ENCODE measurements around the gene SLC7A5.
A peak's percentile ranks its signal among the peaks of the same experiment; 100 is the strongest.

Gene SLC7A5

DNA sequence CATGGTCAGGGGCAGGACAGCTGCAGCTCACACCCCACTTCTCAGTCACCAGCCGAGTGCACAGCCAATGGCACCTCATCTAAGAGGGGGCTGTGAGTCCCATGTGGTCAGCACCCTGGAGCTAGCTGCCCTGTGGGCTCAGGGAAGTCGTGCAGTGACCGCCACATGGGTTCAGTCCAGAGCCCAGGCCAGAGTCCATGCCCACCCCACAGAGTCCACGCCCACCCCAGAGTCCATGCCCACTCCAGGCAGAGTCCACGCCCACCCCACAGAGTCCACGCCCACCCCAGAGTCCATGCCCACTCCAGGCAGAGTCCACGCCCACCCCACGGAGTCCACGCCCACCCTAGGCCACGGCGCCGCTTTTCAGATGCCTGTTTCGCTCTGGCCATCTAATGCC, 24.1 kb downstream of the SLC7A5 start:
- no peak for DNase-seq

DNA sequence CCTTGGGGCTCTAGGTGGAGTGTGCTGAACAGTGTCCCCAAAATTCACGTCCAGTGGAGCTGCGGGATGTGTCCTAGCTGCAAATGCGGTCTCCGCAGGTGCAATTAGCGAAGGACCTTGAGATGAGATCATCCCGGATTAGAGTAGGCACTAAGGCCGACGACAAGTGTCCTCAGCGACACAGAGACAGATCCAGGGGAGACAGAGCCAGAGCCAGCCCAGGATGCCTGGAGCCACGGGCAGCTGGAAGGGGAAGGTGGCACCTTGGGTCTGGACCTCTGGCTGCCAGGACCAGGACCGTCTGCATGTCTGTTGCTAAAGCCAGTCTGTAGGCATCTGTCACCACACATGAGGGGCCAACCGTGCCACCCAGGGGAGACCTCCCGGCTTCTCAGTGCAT, 24.5 kb downstream of the SLC7A5 start:
- DNase-seq = no peak

DNA sequence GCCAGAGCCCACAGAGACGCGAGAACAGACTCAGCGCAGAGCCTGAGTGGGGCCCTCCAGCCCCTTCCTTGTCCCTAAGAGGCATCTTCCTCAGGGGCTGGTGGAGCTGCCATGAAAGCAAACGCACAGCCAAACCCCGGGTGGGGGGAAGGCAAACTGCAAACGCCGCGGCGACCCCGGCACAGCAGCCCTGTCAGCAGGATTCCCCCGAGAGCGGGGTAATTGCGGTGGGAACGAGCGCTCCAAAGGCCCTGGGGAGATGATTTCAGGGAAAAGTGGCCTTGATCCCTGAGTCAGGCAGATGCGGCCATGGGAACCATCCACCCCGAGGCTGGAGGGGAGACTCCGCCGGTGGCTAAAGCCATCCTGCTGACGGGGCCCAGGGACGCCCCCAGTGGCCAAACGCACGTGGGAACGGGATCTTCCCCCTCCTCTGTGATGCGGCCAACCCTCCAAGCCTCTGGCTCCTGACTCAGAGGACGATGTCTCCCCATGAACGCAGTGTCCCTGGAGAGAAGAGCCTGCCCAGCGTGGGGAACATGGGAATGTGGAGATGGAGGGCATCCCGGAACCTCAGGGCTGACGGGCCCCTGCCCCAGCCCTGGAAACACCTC, 25.1 kb downstream of the SLC7A5 start:
- DNase-seq = peak in 1 of 3 experiments; percentile 18

DNA sequence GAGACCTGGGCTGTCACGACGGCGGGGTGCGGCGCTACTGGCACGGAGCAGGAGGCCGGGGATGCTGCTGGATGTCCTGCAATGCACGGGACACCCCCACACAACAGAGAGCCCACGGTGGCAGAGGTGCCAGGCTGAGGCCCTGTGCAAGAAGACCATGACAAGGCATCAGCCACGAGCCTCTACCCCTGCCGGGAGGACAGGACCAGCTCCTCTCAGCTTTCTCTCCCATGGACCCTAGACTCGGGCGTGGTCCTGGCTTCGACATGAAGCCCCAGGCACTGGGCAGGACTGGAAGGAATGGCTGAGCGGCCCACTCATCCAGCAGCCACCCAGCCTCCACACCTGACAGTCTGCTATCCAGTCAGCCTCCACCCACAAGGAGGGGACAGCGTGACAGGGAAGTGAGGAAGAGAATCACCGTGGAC, 25.6 kb downstream of the SLC7A5 start:
- no peak for DNase-seq

DNA sequence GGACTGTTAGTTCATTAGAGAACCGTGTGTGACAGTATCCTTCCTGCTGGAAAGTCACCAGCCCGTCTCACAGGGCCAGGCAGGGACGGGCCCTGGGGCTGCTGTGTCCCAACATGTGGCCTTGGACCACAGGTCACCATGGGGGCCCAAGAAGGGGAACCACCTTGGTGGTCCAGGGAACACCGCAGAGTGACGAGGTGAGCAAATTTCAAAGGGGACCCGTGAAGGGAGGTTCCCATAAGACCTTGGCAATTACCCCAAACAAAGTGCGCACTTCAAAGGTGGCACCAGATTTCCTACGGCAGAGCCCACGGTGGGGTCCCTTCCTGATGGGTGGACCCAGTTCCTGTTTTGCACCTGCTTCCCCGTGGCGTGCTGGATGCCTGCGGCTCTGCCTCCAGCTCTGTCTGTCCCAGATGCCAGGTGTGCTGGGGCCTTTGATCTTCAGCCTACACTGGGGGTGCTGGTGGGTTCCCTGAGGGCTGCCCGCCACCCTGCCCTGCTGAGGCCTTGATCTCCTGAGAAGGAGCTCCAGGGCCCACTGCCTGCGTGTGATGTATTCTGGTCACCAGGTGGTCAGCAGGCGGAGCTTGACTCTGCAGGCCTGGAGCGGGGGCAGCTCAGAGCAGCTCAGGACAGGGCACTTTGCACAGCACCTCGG, 27.0 kb downstream of the SLC7A5 start:
- DNase-seq = peak in 2 of 3 experiments; percentile 33 to 53

DNA sequence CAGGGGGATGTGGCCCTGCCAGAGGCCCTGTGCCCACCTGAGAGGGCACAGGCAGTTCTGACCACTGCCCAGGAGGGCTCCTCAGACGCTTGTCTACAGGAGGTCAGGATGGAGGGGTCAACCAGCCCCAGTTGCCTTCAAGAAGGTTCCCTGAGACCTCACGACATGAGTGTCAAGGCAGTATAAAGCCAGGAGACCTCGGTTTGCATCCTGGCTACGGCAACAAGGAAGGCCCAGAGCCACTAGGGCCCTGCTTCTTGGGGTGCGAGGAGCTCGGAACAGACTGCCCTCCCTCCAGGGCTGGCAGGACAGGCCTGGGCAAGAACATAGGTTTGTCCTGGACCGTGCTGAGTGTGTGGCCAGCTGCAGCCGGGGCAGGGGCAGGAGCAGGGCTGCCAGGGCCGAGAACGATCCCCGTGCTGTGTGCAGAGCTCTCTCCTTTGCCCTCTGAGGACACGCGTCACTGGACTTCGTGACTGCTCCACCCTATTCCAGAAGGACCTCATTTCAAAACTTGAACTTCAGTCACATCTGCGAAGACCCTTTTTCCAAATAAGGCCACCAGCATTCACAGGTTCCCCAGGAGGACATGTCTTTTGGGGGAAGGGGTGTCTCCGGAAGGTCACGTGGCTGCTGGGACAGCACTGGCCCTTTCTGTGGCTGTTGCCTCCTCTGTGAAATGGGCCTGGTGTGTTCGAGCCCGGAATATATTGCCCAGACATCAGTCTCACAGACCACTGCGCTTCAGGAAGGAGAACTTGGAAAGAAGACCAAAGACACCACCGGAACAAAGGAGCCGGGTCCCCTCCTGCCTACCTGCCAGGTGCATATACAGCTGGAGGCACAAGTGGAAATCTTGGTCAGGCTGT, 27.7 kb downstream of the SLC7A5 start:
- DNase-seq = peak in 1 of 3 experiments; percentile 32

DNA sequence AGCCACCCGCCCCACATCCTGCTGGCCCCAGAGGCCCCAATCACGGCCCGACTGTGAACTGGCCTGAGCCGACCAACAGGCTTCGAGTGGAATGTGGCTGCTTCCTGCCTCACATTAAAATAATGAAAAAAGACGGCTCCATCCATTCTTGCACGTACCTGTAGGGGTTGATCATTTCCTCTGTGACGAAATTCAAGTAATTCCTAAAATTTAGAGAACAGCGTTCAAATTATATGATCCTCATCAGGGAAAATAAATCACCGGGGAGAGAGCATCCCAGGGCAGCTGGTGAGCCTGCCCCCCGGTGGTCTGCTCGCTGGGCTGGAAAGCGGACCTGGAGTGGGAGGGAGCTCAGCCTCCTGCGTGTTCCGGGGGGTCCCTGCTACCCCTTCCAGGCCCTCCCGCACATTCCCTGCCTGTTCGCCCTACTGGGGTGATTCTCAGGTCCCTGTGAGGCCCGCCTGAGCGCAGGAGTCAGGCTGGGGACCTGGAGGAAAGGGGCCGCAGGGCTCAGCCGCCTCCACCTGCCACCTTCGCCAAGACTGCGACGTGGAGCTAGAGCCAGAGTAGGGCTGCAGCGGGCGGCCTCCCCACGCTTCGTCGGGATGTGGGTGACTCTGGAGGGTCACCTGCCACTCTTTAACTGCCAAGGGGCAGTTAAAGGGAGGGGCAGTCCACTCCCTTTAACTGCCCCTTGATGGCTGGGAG, 28.9 kb downstream of the SLC7A5 start:
- no peak for DNase-seq

DNA sequence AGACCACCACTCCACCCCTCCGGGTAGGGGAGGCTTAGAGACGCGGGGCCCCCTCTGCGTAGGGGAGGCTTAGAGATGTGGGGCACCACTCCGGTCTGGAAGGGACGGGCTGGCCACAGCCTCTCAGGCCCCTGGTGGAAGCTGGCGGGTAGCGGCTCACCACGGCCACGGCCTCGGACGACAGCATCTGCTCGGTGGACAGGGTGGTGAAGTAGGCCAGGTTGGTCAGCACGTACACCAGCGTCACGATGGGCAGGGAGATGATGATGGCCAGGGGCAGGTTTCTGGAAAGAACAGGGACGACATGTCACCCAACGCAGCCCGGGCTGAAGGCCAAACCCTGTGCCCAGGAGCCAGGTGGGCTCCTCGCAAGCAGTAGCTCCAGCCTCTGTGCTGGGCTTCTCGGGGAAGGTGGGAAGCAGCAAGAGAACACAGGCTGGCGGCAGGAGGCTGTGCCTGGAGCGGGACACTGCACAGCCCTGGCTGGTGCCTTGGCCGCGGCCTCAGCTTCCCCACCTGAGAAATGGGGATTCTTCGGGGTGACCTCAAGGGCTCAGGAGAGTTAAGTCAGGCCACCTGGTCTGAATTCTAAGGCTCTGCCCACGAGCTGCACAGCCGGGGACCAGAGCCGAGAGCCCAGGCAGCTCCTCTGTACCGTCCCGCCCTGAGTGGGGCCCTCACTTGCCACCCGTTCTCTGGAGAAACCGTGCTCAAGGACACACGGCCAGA, 29.6 kb downstream of the SLC7A5 start:
- DNase-seq = no peak

DNA sequence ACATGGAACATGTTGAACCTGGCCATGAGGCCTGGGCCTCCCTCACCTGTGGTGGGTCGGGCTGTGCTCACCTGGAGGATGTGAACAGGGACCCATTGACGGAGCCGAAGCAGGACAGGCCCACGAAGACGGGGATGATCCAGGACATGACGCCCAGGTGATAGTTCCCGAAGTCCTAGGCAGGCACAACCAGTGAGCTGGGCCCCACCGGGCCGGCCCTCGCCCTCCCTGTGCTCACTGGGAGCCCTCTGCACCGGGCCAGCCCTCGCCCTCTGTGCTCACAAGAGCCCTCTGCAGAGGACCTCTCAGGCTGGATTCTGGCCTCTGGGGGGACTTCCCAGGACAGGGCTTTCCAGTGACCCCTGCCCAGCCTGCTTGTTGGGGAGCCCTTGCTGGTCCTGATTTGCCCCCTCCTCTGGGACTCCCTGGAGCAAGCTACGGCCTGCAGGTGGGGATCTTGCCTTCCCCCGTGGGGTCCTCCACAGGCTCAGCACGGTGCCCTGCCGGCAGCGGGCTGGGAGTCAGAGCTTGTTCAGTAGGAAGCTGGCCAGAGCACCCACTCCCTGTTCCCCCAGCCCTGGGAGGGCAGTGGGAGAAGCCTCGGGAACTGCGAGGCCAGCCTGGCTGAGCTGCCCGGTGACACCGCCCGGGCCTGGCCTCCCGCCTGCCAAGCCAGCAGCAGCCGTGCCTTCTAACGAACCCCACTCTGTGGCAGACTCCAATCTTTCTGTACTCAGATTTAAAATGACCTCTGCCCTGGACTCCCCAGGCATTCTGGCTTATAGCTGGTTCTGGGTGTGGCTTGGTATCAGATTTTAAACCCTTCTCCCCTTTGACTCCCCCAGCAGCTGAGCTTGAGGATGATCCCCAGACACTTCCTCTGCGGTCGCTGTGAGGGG, 30.4 kb downstream of the SLC7A5 start:
- DNase-seq = no peak

DNA sequence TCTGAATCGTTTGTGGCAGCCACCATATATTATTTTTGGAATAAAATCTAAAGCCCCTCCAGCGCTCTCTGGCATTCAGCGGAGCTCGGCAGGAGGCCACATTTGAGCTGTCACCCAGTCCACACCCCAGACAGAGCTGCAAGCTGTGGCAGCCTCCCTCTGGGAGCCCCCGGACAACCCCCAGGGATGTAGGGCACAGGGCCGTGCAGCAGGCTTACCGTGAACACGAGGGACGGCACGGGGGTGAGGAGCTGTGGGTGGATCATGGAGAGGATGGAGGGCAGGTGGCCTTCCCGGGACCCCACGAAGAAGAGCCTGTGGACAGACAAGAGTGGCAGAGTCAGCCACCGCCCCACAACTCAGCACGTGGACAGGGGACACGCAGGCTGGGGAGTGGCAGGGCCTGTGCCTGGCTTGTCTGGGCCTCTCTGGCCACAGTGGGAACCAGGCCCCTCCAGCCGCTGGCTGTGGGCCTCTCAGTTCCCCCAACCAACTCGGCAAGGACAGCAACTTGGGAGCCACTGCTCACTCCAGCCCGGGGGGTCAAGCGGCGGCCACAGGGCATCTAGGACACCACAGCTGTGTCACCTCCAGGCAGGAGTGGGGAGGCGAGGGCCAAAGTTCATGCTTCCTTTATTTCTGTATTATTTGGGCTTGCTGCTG, 31.5 kb downstream of the SLC7A5 start:
- no peak for DNase-seq

DNA sequence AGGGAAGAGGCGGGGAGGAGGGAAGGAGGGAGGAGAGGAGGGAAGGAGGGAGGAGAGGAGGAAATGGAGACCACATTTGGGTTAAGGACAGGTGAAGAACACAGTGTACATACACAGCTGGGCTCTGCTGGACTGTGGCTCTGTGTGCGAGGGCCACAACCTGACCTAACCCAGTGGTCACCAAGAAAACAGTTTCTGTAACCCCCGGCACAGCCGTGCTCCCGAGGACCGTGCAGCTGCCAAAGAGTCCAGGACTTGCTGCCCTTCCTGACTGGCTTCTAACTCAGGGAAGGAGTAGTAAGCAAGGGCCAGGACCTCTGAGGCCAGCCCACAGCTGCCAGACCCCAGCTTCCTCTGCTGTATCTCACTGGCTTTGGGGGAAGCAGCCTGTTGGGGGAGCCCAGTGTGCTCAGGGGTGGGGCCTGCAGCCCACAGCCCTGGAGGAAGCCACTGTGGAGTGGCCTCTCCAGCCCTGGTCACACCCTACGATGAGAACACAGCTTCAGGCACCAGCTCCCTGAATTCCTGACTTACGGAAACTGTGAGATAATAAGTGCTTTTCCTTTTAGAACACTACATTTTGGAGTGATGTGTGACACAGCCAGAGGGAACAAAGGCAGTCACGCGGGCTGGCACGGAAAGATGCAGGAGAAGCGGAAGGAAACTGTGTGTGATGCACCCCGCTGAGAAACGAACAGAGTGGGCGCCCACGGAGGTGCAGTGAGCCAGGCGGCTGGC, 32.3 kb downstream of the SLC7A5 start:
- DNase-seq = no peak

DNA sequence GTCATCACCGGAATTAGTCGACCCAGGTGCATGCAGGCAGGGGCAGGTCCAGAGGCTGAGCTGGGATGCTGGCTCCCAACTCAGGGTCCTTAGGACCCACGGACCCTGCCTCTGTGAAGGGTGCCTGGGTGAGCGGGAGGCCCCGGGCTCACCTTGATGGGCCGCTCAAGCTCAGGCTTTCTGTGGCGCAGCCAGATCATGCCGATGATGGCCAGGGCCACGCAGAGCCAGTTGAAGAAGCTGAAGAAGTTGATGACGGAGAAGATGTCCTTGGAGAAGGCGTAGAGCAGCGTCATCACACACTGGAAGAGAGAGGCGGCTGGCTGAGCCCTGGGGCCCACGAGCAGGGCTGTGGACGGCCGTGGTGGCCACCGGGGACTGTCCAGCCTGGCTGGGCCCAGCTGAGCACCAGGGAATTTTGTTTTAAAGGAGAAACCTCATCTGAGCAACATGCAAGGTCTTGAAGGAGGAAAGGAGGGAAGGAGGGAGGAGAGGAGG, 32.9 kb downstream of the SLC7A5 start:
- DNase-seq = no peak

DNA sequence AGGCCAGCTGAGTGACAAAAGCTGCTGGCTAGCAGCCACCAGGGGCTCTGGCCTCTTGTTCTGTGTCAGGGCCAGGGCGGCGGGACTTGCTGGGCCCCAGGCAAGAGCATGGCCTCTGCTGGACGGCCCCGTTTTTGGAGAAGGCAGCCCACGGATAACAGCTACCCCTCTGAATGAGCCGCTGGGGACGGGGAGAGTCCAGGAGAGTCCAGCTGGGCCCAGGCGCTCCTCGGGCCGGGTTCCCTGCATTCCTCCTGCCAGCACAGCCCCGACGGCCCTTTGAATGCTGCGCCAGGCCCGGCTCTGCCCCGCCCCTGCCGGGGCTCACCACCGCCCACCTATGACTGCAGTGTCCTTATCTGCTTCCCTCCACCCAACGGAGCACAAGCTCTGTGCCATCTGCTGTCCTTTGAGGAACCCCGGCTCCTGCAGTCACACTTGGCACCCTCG, 33.4 kb downstream of the SLC7A5 start:
- DNase-seq = no peak

DNA sequence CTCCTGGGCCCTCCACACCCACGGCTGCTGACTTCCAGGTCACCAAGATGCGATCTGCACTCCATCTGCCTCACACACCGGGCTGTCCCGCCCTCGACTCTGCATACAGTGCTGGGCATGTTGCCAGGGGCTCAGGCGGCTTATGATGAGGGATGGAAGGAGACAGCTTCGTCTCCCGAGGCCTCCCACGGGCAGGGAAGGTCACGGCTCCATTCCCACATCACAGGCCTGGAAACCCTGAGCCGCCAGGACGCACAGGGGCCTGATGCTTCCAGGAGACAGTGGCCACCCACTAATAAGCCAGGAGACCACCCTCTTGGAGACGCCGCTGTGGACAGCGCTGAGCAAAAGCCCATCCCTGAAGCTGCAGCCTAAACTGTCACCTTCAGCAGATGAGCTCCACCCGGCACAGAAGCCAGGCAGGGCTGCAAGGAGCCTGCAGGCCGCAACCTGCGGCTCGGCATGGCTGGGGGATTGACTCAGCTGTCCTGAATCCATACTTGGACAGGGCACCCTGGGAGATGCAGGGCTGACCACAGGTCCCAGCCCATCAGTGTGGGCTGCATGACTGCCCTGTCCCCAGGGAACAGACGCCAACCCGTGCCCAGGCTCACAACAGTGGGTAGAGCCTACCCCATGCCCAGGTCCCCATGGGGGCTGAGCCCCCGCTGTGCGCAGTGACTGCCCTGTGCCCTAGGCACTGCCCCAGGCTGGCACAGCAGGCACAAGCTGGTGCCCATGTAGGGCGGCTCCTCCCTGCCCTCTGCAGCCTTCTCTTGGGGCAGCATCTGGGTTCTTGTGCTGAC, 34.4 kb downstream of the SLC7A5 start:
- peak in 1 of 3 experiments; percentile 12 for DNase-seq

DNA sequence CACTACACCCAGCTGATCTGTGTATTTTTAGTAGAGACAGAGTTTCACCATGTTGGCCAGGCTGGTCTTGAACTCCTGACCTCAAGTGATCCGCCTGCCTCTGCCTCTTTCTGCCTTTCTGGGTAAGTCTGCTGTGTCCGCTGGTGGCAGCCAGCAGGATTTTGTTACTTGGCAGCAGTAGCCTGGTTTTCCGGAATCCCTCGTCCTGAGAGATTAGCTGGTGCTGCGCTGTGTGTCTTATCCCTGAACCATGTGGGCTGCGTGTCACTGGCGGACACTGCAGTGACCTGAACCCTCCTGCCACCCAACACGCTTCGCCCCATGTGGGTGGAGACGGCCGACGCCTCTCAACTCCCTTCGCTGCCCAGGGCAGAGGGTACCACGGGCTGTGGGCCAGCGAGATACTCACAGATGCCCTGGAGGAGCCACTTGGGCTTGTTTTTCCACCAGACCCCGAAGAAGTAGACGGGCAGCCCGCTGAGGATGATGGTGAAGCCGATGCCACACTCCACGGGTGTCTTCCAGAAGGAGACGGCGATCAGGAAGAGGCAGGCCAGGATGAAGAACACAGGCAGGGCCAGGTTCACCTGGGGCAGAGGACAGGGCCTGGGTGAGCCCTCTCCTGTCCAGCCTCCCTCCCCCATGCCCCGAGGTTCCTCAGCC, 35.2 kb downstream of the SLC7A5 start:
- DNase-seq = no peak

DNA sequence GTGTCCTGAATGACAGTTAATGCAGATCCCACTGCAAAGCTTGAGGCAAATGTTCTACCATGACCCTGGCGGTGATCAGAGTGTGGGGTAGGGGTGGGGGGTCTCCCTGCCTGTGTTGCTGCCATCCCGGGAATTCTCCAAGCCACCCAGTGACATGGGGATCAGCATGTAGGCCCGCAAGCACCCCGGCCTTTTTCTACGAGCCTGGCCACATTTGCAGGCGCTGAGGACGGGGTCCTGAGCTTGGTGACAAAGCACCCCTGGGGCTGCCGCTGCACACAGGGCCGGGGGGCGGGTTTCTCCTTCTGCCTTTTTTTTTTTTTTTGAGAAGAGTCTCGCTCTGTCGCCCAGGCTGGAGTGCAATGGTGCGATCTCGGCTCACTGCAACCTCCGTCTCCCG, 35.8 kb downstream of the SLC7A5 start:
- DNase-seq = no peak

DNA sequence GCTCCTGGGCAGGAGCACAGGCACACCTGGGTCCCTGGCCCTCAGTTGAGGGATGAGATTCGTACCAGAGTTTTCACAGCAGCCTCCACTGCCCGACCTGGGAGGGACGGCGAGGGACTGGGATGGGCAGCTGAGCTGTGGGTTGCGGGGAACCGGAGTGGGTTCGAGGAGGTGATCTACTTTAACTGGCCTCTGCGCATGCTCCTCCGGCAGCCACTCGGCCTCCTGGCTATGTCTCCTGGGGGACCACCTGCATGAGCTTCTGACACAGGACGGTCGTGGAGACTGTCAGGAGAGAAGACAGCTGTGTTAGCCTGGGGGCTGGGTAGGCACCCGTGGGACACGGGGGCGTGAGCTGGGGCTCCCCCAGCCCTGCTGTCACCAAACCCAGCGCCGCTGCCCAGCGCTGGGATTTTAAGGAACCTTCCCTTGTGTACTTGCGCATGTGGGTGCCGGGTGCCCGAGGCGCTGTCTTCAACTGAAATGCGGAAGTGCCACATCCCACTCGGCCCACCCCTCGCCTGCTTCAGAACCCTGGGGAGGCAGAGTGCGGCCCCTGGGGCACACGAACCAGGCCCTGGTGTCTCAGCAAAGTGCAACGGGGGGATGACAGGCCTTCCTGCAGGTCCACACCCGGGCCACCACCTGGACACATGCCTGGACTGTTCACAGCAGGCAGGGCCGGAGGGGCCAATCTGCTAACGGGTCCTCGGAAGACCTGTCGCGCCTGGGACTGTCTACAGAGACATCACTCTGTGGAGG, 36.4 kb downstream of the SLC7A5 start:
- no peak for DNase-seq

DNA sequence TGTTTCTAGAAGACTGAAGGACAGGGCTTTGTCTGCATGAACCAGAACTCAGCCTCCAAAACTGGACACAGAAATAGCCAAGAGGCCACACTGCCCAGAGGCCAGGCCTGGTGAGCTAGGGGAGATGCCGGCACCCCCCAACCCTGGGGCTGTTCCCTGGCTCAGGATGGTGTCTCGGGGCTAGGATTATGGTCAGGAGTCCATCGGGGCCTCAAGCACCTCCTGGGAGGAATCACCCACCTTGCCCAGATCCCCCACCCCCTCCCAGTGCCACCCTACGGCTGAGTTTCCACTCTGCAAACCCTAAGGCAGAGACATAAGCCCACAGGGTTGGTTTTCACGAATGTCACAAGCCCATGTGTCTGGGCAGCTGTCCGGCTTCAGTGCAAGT, 37.2 kb downstream of the SLC7A5 start:
- no peak for DNase-seq

Measured in NCI-H1417 (cell line).